Neural progenitor cell (in vitro differentiated cells): ENCODE results near the gene SPAG7. TPM values are rescaled to one million over a fixed set of nuclear protein-coding genes. Genes with fewer than 3 reads are reported as not detected.
"Not testable (repeated sequence)": the region's sequence is repeated elsewhere in the genome, so short reads cannot be mapped to it uniquely, and the experiment has no call there.

Experiments used
- DNase-seq: peaks from one replicate; pipeline ENCODE4 v3.0.0-alpha.2; 2016; ENCODE audit warnings: low spot score
- H2AFZ ChIP-seq: fragments of 200-600 bp; sonication (generic); replicated peaks from 2 replicates; pipeline ENCODE4 v1.6.1; 2016; ENCODE audit warnings: antibody characterized with exemption
- H3F3A ChIP-seq: fragments of 200-600 bp; sonication (generic); 2 replicates; pipeline ENCODE4 v1.6.1; 2016; ENCODE audit warnings: antibody characterized with exemption, low read depth
- H3K27ac ChIP-seq: fragments of 200-600 bp; sonication (generic); 2 replicates; pipeline ENCODE4 v1.5.1; 2016; ENCODE audit warnings: mild to moderate bottlenecking
- H3K27me3 ChIP-seq: fragments of 200-600 bp; sonication (generic); 2 replicates; pipeline ENCODE4 v1.6.1; 2016; ENCODE audit warnings: mild to moderate bottlenecking, moderate library complexity
- H3K36me3 ChIP-seq: fragments of 200-600 bp; sonication (generic); 2 replicates; pipeline ENCODE4 v1.5.1; 2016
- H3K4me1 ChIP-seq: fragments of 200-600 bp; sonication (generic); 2 replicates; pipeline ENCODE4 v1.6.1; 2016; ENCODE audit warnings: mixed run types
- H3K4me2 ChIP-seq: fragments of 200-600 bp; sonication (generic); 2 replicates; pipeline ENCODE4 v1.6.1; 2016
- H3K4me3 ChIP-seq: fragments of 200-600 bp; sonication (generic); 2 replicates; pipeline ENCODE4 v1.5.1; 2016
- H3K79me2 ChIP-seq: fragments of 200-600 bp; sonication (generic); 2 replicates; pipeline ENCODE4 v1.6.1; 2016; ENCODE audit warnings: low read depth
- H3K9ac ChIP-seq: fragments of 200-600 bp; sonication (generic); 2 replicates; pipeline ENCODE4 v1.6.1; 2016
- H3K9me3 ChIP-seq: fragments of 200-600 bp; sonication (generic); 2 replicates; pipeline ENCODE4 v1.5.1; 2016; ENCODE audit warnings: low read depth
- H4K20me1 ChIP-seq: fragments of 200-600 bp; sonication (generic); 2 replicates; pipeline ENCODE4 v1.6.1; 2016; ENCODE audit warnings: low read depth
- H3K27ac Mint-ChIP-seq: 3 replicates; pipeline ENCODE4 v1.8.0; 2021; ENCODE audit warnings: mixed read lengths
- H3K27me3 Mint-ChIP-seq: 2 replicates; pipeline ENCODE4 v1.8.0; 2022; ENCODE audit warnings: low read depth, mild to moderate bottlenecking, inconsistent platforms, moderate library complexity, mixed read lengths; ENCODE audit not compliant: insufficient read depth
- H3K36me3 Mint-ChIP-seq: 3 replicates; pipeline ENCODE4 v1.8.0; 2021; ENCODE audit warnings: mixed read lengths
- H3K4me1 Mint-ChIP-seq: 3 replicates; pipeline ENCODE4 v1.8.0; 2021; ENCODE audit warnings: mixed read lengths
- H3K4me3 Mint-ChIP-seq: 3 replicates; pipeline ENCODE4 v1.8.0; 2021; ENCODE audit warnings: mild to moderate bottlenecking, moderate library complexity, mixed read lengths
- H3K9me3 Mint-ChIP-seq: 3 replicates; pipeline ENCODE4 v1.8.0; 2020; ENCODE audit warnings: mixed read lengths
- CTCF ChIP-seq: fragments of 200-600 bp; sonication (generic); IDR thresholded peaks from 2 replicates; pipeline ENCODE4 v1.5.1; 2017; ENCODE audit warnings: antibody characterized with exemption, mild to moderate bottlenecking
- EZH2 ChIP-seq: fragments of 200-600 bp; sonication (generic); IDR thresholded peaks from 2 replicates; pipeline ENCODE4 v1.6.1; 2017; ENCODE audit warnings: antibody characterized with exemption, mild to moderate bottlenecking, moderate library complexity
- EZH2phosphoT487 ChIP-seq: fragments of 200-600 bp; sonication (generic); IDR thresholded peaks from 2 replicates; pipeline ENCODE4 v1.6.1; 2017; ENCODE audit warnings: antibody characterized with exemption
- total RNA-seq: library from RNA; depleted of rRNA; stranded (reverse); fragments of >200 nt; gene quantifications from 2 replicates; pipeline ENCODE4 v1.2.3, GENCODE V29; 2015; ENCODE audit warnings: low replicate concordance

The SPAG7 gene
- total RNA-seq, 1 donor from 2014 or later: 79.7 TPM

GRCh38 chr17:4928881-4929280 is 38.7 kb downstream of the SPAG7 start:
- H3K9ac ChIP-seq: no peak overlapping the region
- Mint-ChIP-seq H3K4me3 (no peak overlapping the region), H3K4me1 (peaks cover 2% of the 10 kb centered on the region), H3K36me3 (peaks cover 18% of the 10 kb centered on the region), H3K9me3 (no peaks in the 10 kb centered on the region), H3K27me3 (peaks cover 6% of the 10 kb centered on the region), H3K27ac (no peak overlapping the region)
- peaks cover 3% of the 10 kb centered on the region for H3F3A ChIP-seq
- no peak overlapping the region for H2AFZ ChIP-seq
- no peak overlapping the region for H3K4me2 ChIP-seq
- no peak overlapping the region for H3K4me3 ChIP-seq
- no peaks in the 10 kb centered on the region for H4K20me1 ChIP-seq
- no peak for DNase-seq
- TF ChIP-seq EZH2phosphoT487 (no peak), CTCF (no peak), EZH2 (no peak)
- H3K27ac ChIP-seq: no peak overlapping the region
- no peaks in the 10 kb centered on the region for H3K36me3 ChIP-seq
- no peaks in the 10 kb centered on the region for H3K4me1 ChIP-seq
- H3K79me2 ChIP-seq: no peaks in the 10 kb centered on the region
- H3K9me3 ChIP-seq: no peaks in the 10 kb centered on the region
- no peaks in the 10 kb centered on the region for H3K27me3 ChIP-seq

- DNase-seq, H4K20me1 ChIP-seq, H3K4me3 ChIP-seq, H3K27me3 Mint-ChIP-seq, H3F3A ChIP-seq, H2AFZ ChIP-seq, H3K79me2 ChIP-seq, H3K36me3 ChIP-seq, H3K4me1 ChIP-seq, H3K27ac ChIP-seq, H3K4me3 Mint-ChIP-seq, H3K4me2 ChIP-seq, H3K9me3 Mint-ChIP-seq, H3K9ac ChIP-seq, H3K9me3 ChIP-seq, H3K4me1 Mint-ChIP-seq, H3K27me3 ChIP-seq: not testable (repeated sequence)
- Mint-ChIP-seq H3K36me3 (peaks cover 13% of the 10 kb centered on the region), H3K27ac (peak overlapping the region; percentile 17)
Measured at GRCh38 chr17:4926577-4927335, 40.9 kb downstream of the SPAG7 start.

- no peaks in the 10 kb centered on the region for H3K9me3 Mint-ChIP-seq
- TF ChIP-seq EZH2phosphoT487: no peak
- TF ChIP-seq CTCF: no peak
- no peak for TF ChIP-seq EZH2
- Histone ChIP-seq H3K4me3 (no peak overlapping the region), H3K27me3 (no peaks in the 10 kb centered on the region), H4K20me1 (no peaks in the 10 kb centered on the region), H3K79me2 (no peaks in the 10 kb centered on the region), H3F3A (no peaks in the 10 kb centered on the region), H3K9ac (no peak overlapping the region), H3K36me3 (no peaks in the 10 kb centered on the region), H2AFZ (no peak overlapping the region), H3K4me1 (no peaks in the 10 kb centered on the region), H3K4me2 (no peak overlapping the region), H3K27ac (no peak overlapping the region), H3K9me3 (no peaks in the 10 kb centered on the region)
- no peaks in the 10 kb centered on the region for H3K36me3 Mint-ChIP-seq
- H3K4me1 Mint-ChIP-seq: peaks cover 3% of the 10 kb centered on the region
- no peak overlapping the region for H3K27ac Mint-ChIP-seq
- DNase-seq: no peak
- H3K27me3 Mint-ChIP-seq: peaks cover 3% of the 10 kb centered on the region
- H3K4me3 Mint-ChIP-seq: no peak overlapping the region
Measured at GRCh38 chr17:4921320-4921719, 46.3 kb downstream of the SPAG7 start.

GRCh38 chr17:4920351-4921048 is 47.1 kb downstream of the SPAG7 start:
- H3K27me3 Mint-ChIP-seq: peaks cover 3% of the 10 kb centered on the region
- H3K79me2 ChIP-seq: no peaks in the 10 kb centered on the region
- no peak overlapping the region for H3K27ac ChIP-seq
- H2AFZ ChIP-seq: no peak overlapping the region
- H3K9me3 Mint-ChIP-seq: no peaks in the 10 kb centered on the region
- no peaks in the 10 kb centered on the region for H3F3A ChIP-seq
- H4K20me1 ChIP-seq: no peaks in the 10 kb centered on the region
- no peak for DNase-seq
- peaks cover 3% of the 10 kb centered on the region for H3K4me1 Mint-ChIP-seq
- no peak overlapping the region for H3K4me3 ChIP-seq
- no peaks in the 10 kb centered on the region for H3K36me3 Mint-ChIP-seq
- H3K9me3 ChIP-seq: no peaks in the 10 kb centered on the region
- H3K9ac ChIP-seq: no peak overlapping the region
- H3K4me1 ChIP-seq: no peaks in the 10 kb centered on the region
- no peak overlapping the region for H3K4me2 ChIP-seq
- no peaks in the 10 kb centered on the region for H3K36me3 ChIP-seq
- H3K27ac Mint-ChIP-seq: no peak overlapping the region
- no peaks in the 10 kb centered on the region for H3K27me3 ChIP-seq
- no peak overlapping the region for H3K4me3 Mint-ChIP-seq
- TF ChIP-seq EZH2phosphoT487 (no peak), EZH2 (no peak), CTCF (no peak)
